Common myeloid progenitor, CD34-positive (primary cell): ENCODE measurements around the gene PCDH9.

ENCODE experiments used
- CTCF ChIA-PET: fragments of 350-600 bp; sonication (Branson Sonifier 250); formaldehyde crosslinking; loops from one replicate; lab custom pipeline; 2021; ENCODE audit warnings: antibody characterized with exemption; lab: Charles Lee
- POLR2A ChIA-PET: fragments of 350-600 bp; sonication (Branson Sonifier 250); formaldehyde crosslinking; loops from one replicate; lab custom pipeline; 2021; ENCODE audit warnings: antibody characterized with exemption; lab: Charles Lee
- DNase-seq, 3 donors: peaks; one replicate each; pipeline versions ENCODE4 v3.0.0 to v3.0.0-alpha.2; 2013
- H3K27ac ChIP-seq, 2 experiments: 1 replicate in 1 of 2; 2 replicates in 1 of 2; pipeline ENCODE4 v1.7.0; 2013; ENCODE audit warnings: inconsistent platforms in 2 of 2, low read length in 2 of 2, mild to moderate bottlenecking in 2 of 2, low read depth in 1 of 2, moderate library complexity in 1 of 2; ENCODE audit not compliant: severe bottlenecking in 2 of 2, insufficient read depth in 1 of 2, poor library complexity in 1 of 2
- H3K27me3 ChIP-seq, 5 experiments: replicated peaks in 2 of 5; 1 replicate in 3 of 5; 2 replicates in 2 of 5; pipeline versions ENCODE4 v1.6.1 to v1.7.0; 2013; ENCODE audit warnings: low read length in 4 of 5, mild to moderate bottlenecking in 2 of 5, moderate library complexity in 2 of 5, inconsistent platforms in 1 of 5; ENCODE audit not compliant: insufficient read depth in 5 of 5, control insufficient read depth in 4 of 5
- H3K36me3 ChIP-seq, 4 experiments: 1 replicate in 2 of 4; 2 replicates in 2 of 4; pipeline versions ENCODE4 v1.6.1 to v1.7.0; 2013; ENCODE audit warnings: low read length in 3 of 4, control low read depth in 1 of 4, mild to moderate bottlenecking in 1 of 4; ENCODE audit not compliant: control insufficient read depth in 4 of 4, insufficient read depth in 4 of 4
- H3K4me1 ChIP-seq, 4 experiments: 1 replicate in 3 of 4; 2 replicates in 1 of 4; pipeline versions ENCODE4 v1.6.1 to v1.7.1; 2013; ENCODE audit warnings: low read length in 3 of 4, mild to moderate bottlenecking in 3 of 4, control low read depth in 1 of 4, inconsistent platforms in 1 of 4, moderate library complexity in 1 of 4; ENCODE audit not compliant: control insufficient read depth in 4 of 4, insufficient read depth in 4 of 4; ENCODE audit errors: control extremely low read depth in 1 of 4
- H3K4me3 ChIP-seq, 7 experiments: 1 replicate in 4 of 7; 2 replicates in 3 of 7; pipeline versions ENCODE4 v1.5.1 to v1.7.0; 2013; ENCODE audit warnings: mild to moderate bottlenecking in 7 of 7, low read length in 6 of 7, moderate library complexity in 6 of 7, inconsistent platforms in 2 of 7, low read depth in 2 of 7, control low read depth in 1 of 7; ENCODE audit not compliant: insufficient read depth in 4 of 7, control insufficient read depth in 1 of 7; ENCODE audit errors: extremely low read depth in 1 of 7
- H3K9me3 ChIP-seq, 5 experiments: 1 replicate in 4 of 5; 2 replicates in 1 of 5; pipeline versions ENCODE4 v1.6.1 to v1.7.1; 2013; ENCODE audit warnings: low read length in 4 of 5, mild to moderate bottlenecking in 2 of 5, inconsistent platforms in 1 of 5, low read depth in 1 of 5, moderate library complexity in 1 of 5; ENCODE audit not compliant: control insufficient read depth in 4 of 5, insufficient read depth in 2 of 5; ENCODE audit errors: control extremely low read depth in 1 of 5
- WGBS: methylation state at CpG from one replicate; pipeline ENCODE4 v1.1.5; 2013; ENCODE audit not compliant: insufficient coverage; 5-methylcytosine and 5-hydroxymethylcytosine counted together

PCDH9 gene

DNA sequence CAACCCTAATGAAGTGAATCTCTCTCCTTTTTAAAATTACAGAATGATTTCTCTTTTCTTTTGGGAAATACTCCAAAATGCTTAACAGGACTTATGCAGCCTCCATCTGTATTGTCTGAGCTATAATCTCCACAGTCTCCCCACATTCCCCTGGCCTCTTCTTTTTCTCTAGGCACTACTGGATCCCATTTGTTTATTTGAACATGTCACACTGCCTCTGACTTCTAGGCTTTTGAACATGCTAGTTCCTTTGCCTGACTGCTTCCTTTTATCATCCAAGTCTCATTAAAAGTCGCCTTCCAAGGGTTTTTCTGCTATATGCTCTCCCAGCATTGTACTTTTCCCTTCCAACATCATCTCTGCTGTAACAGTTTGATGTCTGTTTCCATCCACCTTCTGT, 548.7 kb downstream of the PCDH9 start:
- H3K27ac ChIP-seq: no peak overlapping the region
- ChIA-PET CTCF (no interaction called here), POLR2A (no interaction called here)
- H3K27me3 ChIP-seq: no peaks in the 10 kb centered on the region
- H3K9me3 ChIP-seq: peaks cover 0 to 13% (median 7%) of the 10 kb centered on the region in 5 experiments
- 100% methylated on average over 1 of the region's 1 CpG for WGBS
- H3K4me1 ChIP-seq: no peaks in the 10 kb centered on the region
- no peak for DNase-seq
- H3K4me3 ChIP-seq: no peak overlapping the region
- no peaks in the 10 kb centered on the region for H3K36me3 ChIP-seq

DNA sequence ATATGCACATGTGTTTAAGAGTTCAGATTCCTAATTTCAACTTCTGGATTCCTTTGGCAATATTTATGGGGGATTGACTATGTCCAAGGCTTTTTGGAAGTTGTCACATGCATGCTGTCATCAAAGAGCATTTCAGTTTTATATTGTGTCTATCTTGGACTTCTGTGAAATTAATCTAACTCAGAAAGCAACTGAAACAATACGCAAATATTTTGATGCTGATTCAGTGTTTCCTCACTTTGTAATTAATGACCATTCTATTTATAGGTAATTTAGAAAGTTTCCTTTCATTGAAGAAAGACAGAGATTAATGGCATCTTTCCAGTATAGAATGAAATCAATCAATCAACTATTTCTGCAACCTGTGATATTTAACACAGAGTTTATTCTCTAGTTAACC, 550.1 kb downstream of the PCDH9 start:
- H3K27me3 ChIP-seq: no peaks in the 10 kb centered on the region
- POLR2A ChIA-PET: no interaction called here
- H3K4me3 ChIP-seq: no peak overlapping the region
- H3K4me1 ChIP-seq: no peaks in the 10 kb centered on the region
- no peak overlapping the region for H3K27ac ChIP-seq
- no peaks in the 10 kb centered on the region for H3K36me3 ChIP-seq
- no peak for DNase-seq
- peaks cover 0 to 5% (median under 1%) of the 10 kb centered on the region in 5 experiments for H3K9me3 ChIP-seq
- no CpG with 5 or more reads among the region's 1 CpG for WGBS
- CTCF ChIA-PET: no interaction called here

DNA sequence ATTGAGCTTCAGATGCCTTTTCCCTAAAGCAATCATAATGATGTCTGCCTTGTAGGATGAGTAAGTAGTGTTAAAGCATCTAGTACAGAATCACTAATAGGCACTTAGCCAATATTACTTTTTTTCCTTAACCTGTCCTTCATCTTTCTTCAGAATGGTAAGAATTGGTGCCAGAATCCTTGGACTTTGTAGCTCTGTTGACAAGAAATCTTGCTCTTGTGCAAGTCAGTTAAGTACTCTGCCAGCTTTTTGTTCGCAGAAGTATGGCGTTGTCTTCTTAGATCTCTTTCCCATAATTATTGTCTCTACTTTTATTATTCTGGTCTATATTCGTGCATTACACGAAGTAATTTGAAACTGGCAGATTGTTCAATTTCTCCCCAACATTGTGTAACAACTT, 554.5 kb downstream of the PCDH9 start:
- POLR2A ChIA-PET: no interaction called here

DNA sequence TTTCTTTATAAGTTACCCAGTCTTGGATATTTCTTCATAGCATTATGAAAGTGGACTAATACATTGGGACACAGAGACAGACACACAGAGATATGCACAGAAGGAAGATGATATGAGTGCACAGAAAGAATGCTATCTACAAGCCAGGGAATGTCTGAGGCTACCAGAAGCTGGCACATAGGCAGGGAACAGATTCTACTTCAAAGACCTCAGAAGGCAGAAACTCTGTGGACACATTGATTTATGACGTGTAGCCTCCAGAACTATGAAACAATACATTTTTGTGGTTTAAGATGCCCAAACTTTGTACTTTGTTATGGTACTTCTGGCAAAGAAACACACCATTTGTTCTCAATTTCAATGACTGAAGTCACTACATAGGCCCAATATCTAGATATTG, 556.7 kb downstream of the PCDH9 start:
- WGBS: no CpG with 5 or more reads among the region's 1 CpG
- H3K4me1 ChIP-seq: no peaks in the 10 kb centered on the region
- CTCF ChIA-PET: no interaction called here
- H3K27me3 ChIP-seq: no peaks in the 10 kb centered on the region
- no peak overlapping the region for H3K4me3 ChIP-seq
- peak in 1 of 3 donors; percentile 10 for DNase-seq
- no peaks in the 10 kb centered on the region for H3K9me3 ChIP-seq
- POLR2A ChIA-PET: no interaction called here
- no peaks in the 10 kb centered on the region for H3K36me3 ChIP-seq
- H3K27ac ChIP-seq: no peak overlapping the region

More for the DNA sequence above, 554.5 kb downstream of the PCDH9 start:
- H3K27me3 ChIP-seq: no peaks in the 10 kb centered on the region
- H3K36me3 ChIP-seq: no peaks in the 10 kb centered on the region
- WGBS: 92% methylated on average over 2 of the region's 4 CpGs
- no peak overlapping the region for H3K27ac ChIP-seq
- no peaks in the 10 kb centered on the region for H3K4me1 ChIP-seq
- no peak for DNase-seq
- no peaks in the 10 kb centered on the region for H3K9me3 ChIP-seq
- CTCF ChIA-PET: no interaction called here
- H3K4me3 ChIP-seq: no peak overlapping the region

DNA sequence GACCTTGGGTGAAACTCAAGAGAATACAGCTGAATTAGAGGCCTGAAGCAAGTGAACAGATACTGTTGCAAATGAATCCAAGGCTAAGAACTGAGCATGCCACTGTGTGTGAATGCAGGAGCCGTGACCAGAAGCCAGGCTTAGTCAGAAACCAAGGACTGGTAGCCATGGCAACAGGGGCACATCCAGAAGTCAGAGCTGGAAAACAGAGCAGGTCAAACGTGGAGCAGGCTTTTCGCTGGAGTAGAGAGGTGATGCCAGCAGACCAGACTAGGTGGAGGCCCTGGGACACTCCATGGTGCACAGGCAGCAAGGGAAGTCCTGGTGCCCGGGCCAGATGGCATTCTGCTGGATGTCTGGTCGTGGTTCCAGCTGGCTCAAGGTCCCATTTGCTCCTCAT, 564.1 kb downstream of the PCDH9 start:
- Histone ChIP-seq H3K27ac (no peak overlapping the region), H3K4me3 (no peak overlapping the region), H3K4me1 (no peaks in the 10 kb centered on the region), H3K36me3 (no peaks in the 10 kb centered on the region), H3K9me3 (no peaks in the 10 kb centered on the region), H3K27me3 (no peaks in the 10 kb centered on the region)
- POLR2A ChIA-PET: no interaction called here
- 98% methylated on average over 3 of the region's 5 CpGs for WGBS
- DNase-seq: no peak
- CTCF ChIA-PET: no interaction called here

DNA sequence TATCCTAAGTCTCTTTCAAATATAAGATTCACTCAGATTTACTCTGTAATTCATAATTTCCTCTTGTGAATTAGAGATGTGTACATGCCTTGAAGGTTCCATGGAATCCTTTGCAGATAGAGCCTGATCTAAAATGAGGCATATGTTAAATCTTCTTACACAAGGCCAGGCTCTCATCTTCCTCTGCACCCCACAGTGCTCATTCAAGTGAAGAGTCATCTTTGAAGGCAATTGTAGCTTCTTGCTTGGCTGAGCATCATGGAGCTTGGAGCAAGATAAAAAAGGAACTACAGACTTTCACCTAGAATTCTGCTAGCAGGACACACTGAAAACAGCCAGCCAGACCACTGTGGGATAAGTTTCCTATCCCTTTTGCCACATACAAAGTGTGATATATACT, 566.4 kb downstream of the PCDH9 start:
- Histone ChIP-seq H3K36me3 (no peaks in the 10 kb centered on the region), H3K27me3 (no peaks in the 10 kb centered on the region), H3K4me1 (no peaks in the 10 kb centered on the region), H3K4me3 (no peak overlapping the region), H3K9me3 (no peaks in the 10 kb centered on the region), H3K27ac (no peak overlapping the region)
- CTCF ChIA-PET: no interaction called here
- no peak for DNase-seq
- POLR2A ChIA-PET: no interaction called here

DNA sequence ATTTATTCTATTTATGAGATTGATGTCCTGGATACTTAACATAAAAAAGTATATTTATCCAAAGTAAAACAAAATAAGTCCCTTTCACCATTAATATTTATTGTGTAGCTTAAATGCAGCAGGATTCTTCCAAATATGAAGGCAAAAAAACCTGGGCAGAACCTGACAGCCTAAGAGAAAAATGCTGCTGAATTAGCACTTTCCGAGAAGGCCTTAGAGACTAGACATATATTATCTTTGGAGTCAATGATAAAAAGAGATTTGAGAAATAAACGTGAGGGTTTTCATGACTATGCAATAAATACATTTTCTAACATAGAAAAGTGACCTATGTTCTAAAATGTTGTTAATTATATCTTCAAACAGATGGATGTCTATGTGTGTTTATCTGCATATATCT, 566.9 kb downstream of the PCDH9 start:
- CTCF ChIA-PET: no interaction called here
- POLR2A ChIA-PET: no interaction called here
- no peak overlapping the region for H3K27ac ChIP-seq
- no CpG with 5 or more reads among the region's 2 CpGs for WGBS
- no peak overlapping the region for H3K4me3 ChIP-seq
- H3K4me1 ChIP-seq: no peaks in the 10 kb centered on the region
- H3K27me3 ChIP-seq: no peaks in the 10 kb centered on the region
- no peak for DNase-seq
- no peaks in the 10 kb centered on the region for H3K36me3 ChIP-seq
- no peaks in the 10 kb centered on the region for H3K9me3 ChIP-seq
